HPDE6-E6E7 (cell line): ENCODE results near the gene ABL2.

Source experiments
- DNase-seq: peaks from one replicate; pipeline ENCODE4 v3.0.0; 2011; ENCODE audit warnings: missing footprints; ENCODE audit errors: extremely low spot score

Gene ABL2

GRCh38 chr1:179052776-179053175, 176.7 kb downstream of the ABL2 start:
- DNase-seq, result no peak
